OCI-LY3 (cell line): ENCODE results near the gene ZSCAN5A.

Experiments
- H2AFZ ChIP-seq: fragments of 200-600, 300-600 bp; shearing (Covaris generic); 2 replicates; pipeline ENCODE4 v1.6.0; 2014; ENCODE audit warnings: antibody characterized with exemption, low read depth, low read length
- H3K27ac ChIP-seq: fragments of 200-600, 300-600 bp; sonication (generic); 2 replicates; pipeline ENCODE4 v1.5.1; 2014; ENCODE audit warnings: mild to moderate bottlenecking, low read length, moderate library complexity, mixed read lengths
- H3K27me3 ChIP-seq: fragments of 200-600, 300-600 bp; sonication (generic); 2 replicates; pipeline ENCODE4 v1.6.1; 2014; ENCODE audit warnings: low read depth, low read length, mixed read lengths
- H3K36me3 ChIP-seq: fragments of 200-600, 300-600 bp; sonication (generic); replicated peaks from 2 replicates; pipeline ENCODE3; 2014; ENCODE audit warnings: low read depth, low read length, mixed read lengths
- H3K4me1 ChIP-seq: fragments of 300-600, 200-600 bp; sonication (generic); 2 replicates; pipeline ENCODE4 v1.6.1; 2014; ENCODE audit warnings: low read length, mixed read lengths
- H3K4me2 ChIP-seq: fragments of 200-600, 300-600 bp; sonication (generic); 2 replicates; pipeline ENCODE4 v1.6.1; 2014; ENCODE audit warnings: low read length, mixed read lengths
- H3K4me3 ChIP-seq: fragments of 300-600, 200-600 bp; sonication (generic); 2 replicates; pipeline ENCODE4 v1.5.1; 2014; ENCODE audit warnings: antibody characterized with exemption, mild to moderate bottlenecking, low read length, moderate library complexity
- H3K79me2 ChIP-seq: fragments of 300-600, 200-600 bp; shearing (Covaris generic); 2 replicates; pipeline ENCODE4 v1.6.1; 2014; ENCODE audit warnings: mild to moderate bottlenecking, low read length, mixed read lengths
- H3K9ac ChIP-seq: fragments of 300-600, 200-600 bp; shearing (Covaris generic); 2 replicates; pipeline ENCODE4 v1.6.0; 2014; ENCODE audit warnings: mild to moderate bottlenecking, low read length, moderate library complexity
- H3K9me3 ChIP-seq: fragments of 200-600, 300-600 bp; shearing (Covaris generic); 2 replicates; pipeline ENCODE4 v1.6.1; 2014; ENCODE audit warnings: low read length, mixed read lengths; ENCODE audit not compliant: insufficient read depth
- H4K20me1 ChIP-seq: fragments of 200-600, 300-600 bp; sonication (generic); 2 replicates; pipeline ENCODE4 v1.6.1; 2016; ENCODE audit warnings: low read length, mixed read lengths; ENCODE audit not compliant: insufficient read depth
- EZH2phosphoT487 ChIP-seq: fragments of 200-600 bp; shearing (Covaris generic); IDR thresholded peaks from 2 replicates; pipeline ENCODE4 v1.6.1; 2018; ENCODE audit warnings: antibody characterized with exemption, mixed run types, low read depth
- TF ChIP-seq, protein P1 (sequence below): fragments of 200-600, 300-600 bp; sonication (generic); IDR thresholded peaks from 2 replicates; pipeline ENCODE4 v1.5.1; 2014; ENCODE audit warnings: antibody characterized with exemption, low read length, low read depth

ZSCAN5A gene

DNA sequence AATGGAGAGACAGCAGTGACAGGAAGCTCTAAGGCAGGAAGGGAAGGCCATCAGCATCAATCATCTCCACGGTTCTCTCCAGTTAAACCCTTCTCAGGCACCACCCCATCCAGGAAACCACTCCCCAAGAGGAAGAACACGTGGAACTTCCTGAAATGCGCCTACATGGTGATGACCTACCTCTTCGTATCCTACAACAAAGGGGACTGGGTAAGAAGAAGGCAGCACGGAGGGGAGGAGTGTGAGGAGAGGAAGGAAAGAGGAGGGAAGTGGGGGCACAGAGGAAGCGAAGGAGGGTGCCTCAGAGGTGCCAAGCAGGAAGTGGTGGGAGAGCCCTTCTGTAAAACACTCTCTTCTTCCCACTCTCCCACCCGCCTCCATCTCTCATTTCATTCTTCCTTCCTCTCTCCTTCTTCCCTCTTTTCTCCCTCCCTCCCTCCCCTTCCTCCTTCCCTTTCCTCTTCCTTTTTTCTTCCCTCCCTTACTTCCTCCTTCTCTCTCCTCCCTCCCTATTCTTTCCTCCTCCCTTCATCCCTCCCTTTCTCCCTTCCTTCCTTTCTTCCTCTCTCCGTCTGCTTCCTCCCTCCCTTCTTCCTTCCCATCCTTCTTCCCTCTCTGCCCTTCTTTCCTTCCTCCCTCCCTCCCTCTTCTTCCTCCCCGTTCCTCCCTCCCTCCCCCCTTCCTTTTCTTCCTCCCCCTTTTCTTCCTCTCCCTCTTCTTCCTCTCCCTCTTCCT lies 12.6 kb downstream of the ZSCAN5A start:
- Histone ChIP-seq H3K27me3 (no peaks in the 10 kb centered on the region), H3K9me3 (no peaks in the 10 kb centered on the region), H3K9ac (no peak overlapping the region), H2AFZ (no peak overlapping the region), H3K36me3 (peaks cover 2% of the 10 kb centered on the region), H3K4me2 (no peak overlapping the region), H3K4me1 (no peaks in the 10 kb centered on the region), H4K20me1 (no peaks in the 10 kb centered on the region), H3K79me2 (no peaks in the 10 kb centered on the region), H3K27ac (no peak overlapping the region), H3K4me3 (no peak overlapping the region)
- TF ChIP-seq EZH2phosphoT487, result no peak
- TF ChIP-seq, protein P1, sequence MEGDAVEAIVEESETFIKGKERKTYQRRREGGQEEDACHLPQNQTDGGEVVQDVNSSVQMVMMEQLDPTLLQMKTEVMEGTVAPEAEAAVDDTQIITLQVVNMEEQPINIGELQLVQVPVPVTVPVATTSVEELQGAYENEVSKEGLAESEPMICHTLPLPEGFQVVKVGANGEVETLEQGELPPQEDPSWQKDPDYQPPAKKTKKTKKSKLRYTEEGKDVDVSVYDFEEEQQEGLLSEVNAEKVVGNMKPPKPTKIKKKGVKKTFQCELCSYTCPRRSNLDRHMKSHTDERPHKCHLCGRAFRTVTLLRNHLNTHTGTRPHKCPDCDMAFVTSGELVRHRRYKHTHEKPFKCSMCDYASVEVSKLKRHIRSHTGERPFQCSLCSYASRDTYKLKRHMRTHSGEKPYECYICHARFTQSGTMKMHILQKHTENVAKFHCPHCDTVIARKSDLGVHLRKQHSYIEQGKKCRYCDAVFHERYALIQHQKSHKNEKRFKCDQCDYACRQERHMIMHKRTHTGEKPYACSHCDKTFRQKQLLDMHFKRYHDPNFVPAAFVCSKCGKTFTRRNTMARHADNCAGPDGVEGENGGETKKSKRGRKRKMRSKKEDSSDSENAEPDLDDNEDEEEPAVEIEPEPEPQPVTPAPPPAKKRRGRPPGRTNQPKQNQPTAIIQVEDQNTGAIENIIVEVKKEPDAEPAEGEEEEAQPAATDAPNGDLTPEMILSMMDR, result no peak

DNA sequence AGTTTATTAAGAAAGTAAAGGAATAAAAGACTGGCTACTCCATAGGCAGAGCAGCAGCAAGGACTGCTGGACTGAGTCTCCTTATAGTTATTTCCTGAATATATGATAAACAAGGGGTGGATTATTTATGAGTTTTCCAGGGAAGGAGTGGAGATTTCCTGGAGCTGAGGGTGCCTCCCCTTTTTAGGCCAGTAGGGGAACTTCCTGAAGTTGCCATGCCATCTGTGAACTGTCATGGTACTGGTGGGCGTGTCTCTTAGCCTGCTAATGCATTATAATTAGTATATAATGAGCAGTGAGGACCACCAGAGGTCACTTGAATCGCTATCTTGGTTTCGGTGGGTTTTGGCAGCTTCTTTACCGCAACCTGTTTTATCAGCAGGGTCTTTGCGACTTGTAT lies 13.5 kb downstream of the ZSCAN5A start:
- H3K27me3 ChIP-seq, result no peaks in the 10 kb centered on the region
- no peak overlapping the region for H3K9ac ChIP-seq
- TF ChIP-seq, protein P1, result no peak
- TF ChIP-seq EZH2phosphoT487, result no peak
- H3K9me3 ChIP-seq, result no peaks in the 10 kb centered on the region
- peaks cover 2% of the 10 kb centered on the region for H3K36me3 ChIP-seq
- H3K27ac ChIP-seq, result no peak overlapping the region
- H3K79me2 ChIP-seq, result no peaks in the 10 kb centered on the region
- H3K4me3 ChIP-seq, result no peak overlapping the region
- H2AFZ ChIP-seq, result no peak overlapping the region
- no peaks in the 10 kb centered on the region for H4K20me1 ChIP-seq
- H3K4me1 ChIP-seq, result no peaks in the 10 kb centered on the region
- H3K4me2 ChIP-seq, result no peak overlapping the region

DNA sequence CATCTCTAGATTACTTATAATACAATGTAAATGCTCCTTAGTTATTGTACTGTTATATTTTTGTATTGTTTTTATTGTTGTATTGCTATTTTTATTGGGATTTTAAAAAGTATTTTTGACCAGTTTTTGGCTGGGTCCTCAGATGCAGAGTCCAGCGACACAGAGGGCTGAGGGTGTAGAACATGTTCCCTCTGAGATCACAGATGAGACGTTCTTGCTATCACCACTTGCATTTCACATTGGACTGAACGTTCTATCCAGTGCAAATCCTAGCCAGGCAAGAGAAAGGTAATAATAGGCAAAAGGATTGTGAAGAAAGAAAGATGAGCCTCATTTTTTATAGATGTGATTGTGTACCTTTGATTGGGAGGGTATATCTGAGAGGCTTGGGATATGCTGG lies 15.0 kb downstream of the ZSCAN5A start:
- Histone ChIP-seq H3K9me3 (no peaks in the 10 kb centered on the region), H3K4me3 (no peak overlapping the region), H2AFZ (no peak overlapping the region), H3K4me1 (no peaks in the 10 kb centered on the region), H3K4me2 (no peak overlapping the region), H3K27ac (no peak overlapping the region), H4K20me1 (no peaks in the 10 kb centered on the region), H3K27me3 (no peaks in the 10 kb centered on the region), H3K9ac (no peak overlapping the region), H3K79me2 (no peaks in the 10 kb centered on the region), H3K36me3 (no peaks in the 10 kb centered on the region)
- TF ChIP-seq, protein P1, result no peak
- no peak for TF ChIP-seq EZH2phosphoT487

DNA sequence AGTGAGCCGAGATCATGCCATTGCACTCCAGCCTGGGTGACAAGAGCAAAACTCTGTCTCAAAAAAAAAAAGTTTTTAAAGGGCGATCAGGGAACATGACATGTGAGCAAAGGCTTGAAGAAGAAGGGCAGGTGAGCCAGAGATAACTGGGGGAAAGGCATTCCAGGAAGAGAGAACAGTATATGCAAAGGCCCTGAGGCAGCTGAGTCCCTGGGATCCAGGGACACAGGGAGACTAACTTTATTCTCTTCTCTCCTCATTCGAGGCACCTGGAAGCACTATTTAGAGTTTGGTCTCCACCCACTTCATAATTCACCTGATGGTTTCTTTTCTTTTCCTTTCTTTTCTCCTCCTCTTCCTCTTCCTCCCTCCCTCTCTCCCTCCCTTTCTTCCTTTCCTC lies 17.6 kb downstream of the ZSCAN5A start:
- no peak overlapping the region for H3K4me3 ChIP-seq
- no peak overlapping the region for H2AFZ ChIP-seq
- H3K9me3 ChIP-seq, result no peaks in the 10 kb centered on the region
- H3K27ac ChIP-seq, result no peak overlapping the region
- H3K36me3 ChIP-seq, result peaks cover 7% of the 10 kb centered on the region
- no peak overlapping the region for H3K9ac ChIP-seq
- TF ChIP-seq EZH2phosphoT487, result no peak
- TF ChIP-seq, protein P1, result no peak
- H3K4me1 ChIP-seq, result no peaks in the 10 kb centered on the region
- no peak overlapping the region for H3K4me2 ChIP-seq
- H3K27me3 ChIP-seq, result no peaks in the 10 kb centered on the region
- no peaks in the 10 kb centered on the region for H4K20me1 ChIP-seq
- no peaks in the 10 kb centered on the region for H3K79me2 ChIP-seq
